ENCODE data around the gene APAF1. TPM values are rescaled to one million over a fixed set of nuclear protein-coding genes. Genes with fewer than 3 reads are reported as not detected.

The APAF1 gene
- total and polyA plus RNA-seq, 9 of the 15 experiments (the other 6 are each of a cell fraction or from before 2014, with no cell fraction given): 5.1 to 15.7 (median 9.9) TPM

- TF ChIP-seq MAFK (IDR thresholded peaks at IDR 0.05; ENCODE audit: low read length): peak; percentile 21; the same call in 1 of the 2 replicates
- no peak for TF ChIP-seq HIVEP1 (CRISPR knock-in tag; IDR thresholded peaks at IDR 0.05)
- TF ChIP-seq ZNF134 (CRISPR knock-in tag; conservative IDR thresholded peaks at IDR 0.05): no peak
- 0 out of 2 replicates have a peak, but pooled peaks have one; percentile 26 for TF ChIP-seq FOSL1 (tag; conservative IDR thresholded peaks at IDR 0.05)
- no peak for TF ChIP-seq ZNF830 (CRISPR knock-in tag; IDR thresholded peaks at IDR 0.05)
- no peak for TF ChIP-seq MED1 (CRISPR knock-in tag; IDR thresholded peaks at IDR 0.05; ENCODE audit: borderline replicate concordance)
- no peak for TF ChIP-seq MYC (IDR thresholded peaks at IDR 0.05; ENCODE audit: low read depth, low read length)
- no peak for TF ChIP-seq MYC (CRISPR knock-in tag; IDR thresholded peaks at IDR 0.05; ENCODE audit: borderline replicate concordance, low read depth)
- peak; percentile 84 for TF ChIP-seq NFE2 (IDR thresholded peaks at IDR 0.05; ENCODE audit: low read depth)
- no peak for TF ChIP-seq POLR3G (IDR thresholded peaks at IDR 0.05; ENCODE audit: extremely low read depth, insufficient read length, insufficient replicate concordance)
- TF ChIP-seq CBFA2T3 (IDR thresholded peaks at IDR 0.05): peak; percentile 65
- TF ChIP-seq ZBTB11 (CRISPR knock-in tag; IDR thresholded peaks at IDR 0.05): no peak
- TF ChIP-seq, protein P1, sequence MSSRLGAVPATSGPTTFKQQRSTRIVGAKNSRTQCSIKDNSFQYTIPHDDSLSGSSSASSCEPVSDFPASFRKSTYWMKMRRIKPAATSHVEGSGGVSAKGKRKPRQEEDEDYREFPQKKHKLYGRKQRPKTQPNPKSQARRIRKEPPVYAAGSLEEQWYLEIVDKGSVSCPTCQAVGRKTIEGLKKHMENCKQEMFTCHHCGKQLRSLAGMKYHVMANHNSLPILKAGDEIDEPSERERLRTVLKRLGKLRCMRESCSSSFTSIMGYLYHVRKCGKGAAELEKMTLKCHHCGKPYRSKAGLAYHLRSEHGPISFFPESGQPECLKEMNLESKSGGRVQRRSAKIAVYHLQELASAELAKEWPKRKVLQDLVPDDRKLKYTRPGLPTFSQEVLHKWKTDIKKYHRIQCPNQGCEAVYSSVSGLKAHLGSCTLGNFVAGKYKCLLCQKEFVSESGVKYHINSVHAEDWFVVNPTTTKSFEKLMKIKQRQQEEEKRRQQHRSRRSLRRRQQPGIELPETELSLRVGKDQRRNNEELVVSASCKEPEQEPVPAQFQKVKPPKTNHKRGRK (tag; IDR thresholded peaks at IDR 0.05): no peak
- no peak for TF ChIP-seq RBM22 (IDR thresholded peaks at IDR 0.05; ENCODE audit: low read depth, low read length, poor library complexity, severe bottlenecking)
- no peak for TF ChIP-seq ZNF324 (CRISPR knock-in tag; IDR thresholded peaks at IDR 0.05)
- no peak for TF ChIP-seq ZNF347 (CRISPR knock-in tag; IDR thresholded peaks at IDR 0.05; ENCODE audit: low read depth)
- TF ChIP-seq ZKSCAN8 (CRISPR knock-in tag; IDR thresholded peaks at IDR 0.05): no peak
- peak; percentile 37; the same call in 1 of the 2 replicates for TF ChIP-seq SMARCE1 (IDR thresholded peaks at IDR 0.05)
- peak; percentile 83 for TF ChIP-seq ATF3 (IDR thresholded peaks at IDR 0.05)
- no peak for TF ChIP-seq ATF3 (CRISPR knock-in tag; conservative IDR thresholded peaks at IDR 0.05)
- TF ChIP-seq POU5F1 (IDR thresholded peaks at IDR 0.05; ENCODE audit: borderline replicate concordance, low read depth, low read length, partially characterized antibody): no peak
- no peak for TF ChIP-seq ZNF408 (CRISPR knock-in tag; IDR thresholded peaks at IDR 0.05; ENCODE audit: low read depth)
- no peak for TF ChIP-seq ZNF586 (CRISPR knock-in tag; conservative IDR thresholded peaks at IDR 0.05)
- TF ChIP-seq EWSR1 (IDR thresholded peaks at IDR 0.05; ENCODE audit: borderline replicate concordance, low read depth, partially characterized antibody): no peak
Observed at GRCh38 chr12:98656289-98657101, 11.4 kb downstream of the APAF1 start (continued).

Measured in K562 (cell line).